BJ (cell line): Measurements from ENCODE around the gene PPY. TPM values are rescaled to one million over a fixed set of nuclear protein-coding genes. Genes with fewer than 3 reads are reported as not detected.

ENCODE experiments used
- CTCF ChIA-PET: fragments of 350-600 bp; formaldehyde crosslinking; extraction: SDS; loops from one replicate; lab custom pipeline; 2021; ENCODE audit warnings: antibody characterized with exemption, inconsistent platforms; lab: Yijun Ruan, JAX
- POLR2A ChIA-PET: fragments of 300-600 bp; sonication (Branson Sonifier 250); formaldehyde crosslinking; extraction: SDS; loops from one replicate; lab custom pipeline; 2021; ENCODE audit warnings: antibody characterized with exemption; lab: Charles Lee
- DNase-seq: peaks from one replicate; pipeline ENCODE4 v3.0.0-alpha.2; 2011; ENCODE audit warnings: low read depth
- H3K27me3 ChIP-seq: 2 replicates; pipeline ENCODE4 v1.6.0; 2011; ENCODE audit warnings: low read length; ENCODE audit not compliant: control insufficient read depth, insufficient read depth
- H3K36me3 ChIP-seq: 2 replicates; pipeline ENCODE4 v1.5.1; 2011; ENCODE audit warnings: low read length; ENCODE audit not compliant: control insufficient read depth, insufficient read depth
- H3K4me3 ChIP-seq: 2 replicates; pipeline ENCODE4 v1.5.1; 2011; ENCODE audit warnings: low read depth, mild to moderate bottlenecking, control low read depth, low read length
- CTCF ChIP-seq: IDR thresholded peaks from 2 replicates; pipeline ENCODE4 v1.5.1; 2011; ENCODE audit warnings: low read depth, mild to moderate bottlenecking, control low read depth, inconsistent platforms, low read length, moderate library complexity; ENCODE audit not compliant: insufficient read depth
- polyA plus RNA-seq: library from polyadenylated mRNA; depleted of rRNA; stranded (reverse); fragments of >200 nt; gene quantifications from 2 replicates; pipeline ENCODE4 v1.2.3, GENCODE V29; 2011

Gene PPY
- polyA plus RNA-seq, 1 experiment, result not detected

GRCh38 chr17:43951750-43952149 is 9.5 kb upstream of the PPY start:
- ChIA-PET CTCF (interaction anchor here (0.8 to 1.2 kb wide), 3 partner anchors 8 to 217 kb away, joined by 3 to 4 read pairs (median 4); no protein-coding TSS in a partner anchor), POLR2A (no interaction called here)
- TF ChIP-seq CTCF, result no peak
- no peak overlapping the region for H3K4me3 ChIP-seq
- H3K36me3 ChIP-seq, result no peaks in the 10 kb centered on the region
- no peak for DNase-seq
- peaks cover 44% of the 10 kb centered on the region for H3K27me3 ChIP-seq

- Histone ChIP-seq H3K4me3 (no peak overlapping the region), H3K27me3 (peaks cover 42% of the 10 kb centered on the region), H3K36me3 (no peaks in the 10 kb centered on the region)
- CTCF ChIA-PET, result interaction anchor here (0.8 to 1.4 kb wide), 2 partner anchors 10 to 43 kb away, joined by 3 to 4 read pairs; no protein-coding TSS in a partner anchor
- POLR2A ChIA-PET, result no interaction called here
- TF ChIP-seq CTCF, result no peak
- DNase-seq, result no peak
Observed at GRCh38 chr17:43950554-43950953, 8.3 kb upstream of the PPY start.

- DNase-seq, result no peak
- Histone ChIP-seq H3K36me3 (no peaks in the 10 kb centered on the region), H3K4me3 (no peak overlapping the region), H3K27me3 (peaks cover 39% of the 10 kb centered on the region)
- TF ChIP-seq CTCF, result no peak
- ChIA-PET CTCF (interaction anchor here (0.8 kb wide), 1 partner anchor 9 kb away, joined by 3 read pairs; no protein-coding TSS in a partner anchor), POLR2A (no interaction called here)
Observed at GRCh38 chr17:43949781-43950180, 7.5 kb upstream of the PPY start.

GRCh38 chr17:43946781-43947180 is 4.5 kb upstream of the PPY start:
- no peak for TF ChIP-seq CTCF
- no peak overlapping the region for H3K4me3 ChIP-seq
- ChIA-PET POLR2A (no interaction called here), CTCF (interaction anchor here (0.7 to 7.1 kb wide), 10 partner anchors 21 to 222 kb away, joined by 3 to 108 read pairs (median 4); no protein-coding TSS in a partner anchor)
- H3K27me3 ChIP-seq, result peaks cover 12% of the 10 kb centered on the region
- H3K36me3 ChIP-seq, result no peaks in the 10 kb centered on the region
- no peak for DNase-seq

GRCh38 chr17:43945074-43945829 is 3.0 kb upstream of the PPY start:
- ChIA-PET CTCF (interaction anchor here (0.6 to 7.1 kb wide), 14 partner anchors 9 to 412 kb away, joined by 3 to 108 read pairs (median 8); partner anchors contain the start of genes ASB16, NAGS and PYY), POLR2A (no interaction called here)

More at GRCh38 chr17:43945074-43945829, 3.0 kb upstream of the PPY start:
- DNase-seq, result no peak
- Histone ChIP-seq H3K27me3 (no peaks in the 10 kb centered on the region; the same call in 1 of the 2 replicates), H3K4me3 (no peak overlapping the region), H3K36me3 (no peaks in the 10 kb centered on the region)
- no peak for TF ChIP-seq CTCF
